ENCODE measurements around the gene TNRC6C.

The TNRC6C gene

GRCh38 chr17:78125138-78125913, 166.8 kb downstream of the TNRC6C start:
- no peak for DNase-seq (ENCODE audit: low read depth in 3 of 3)

- no peak for DNase-seq (ENCODE audit: low read depth in 3 of 3)
Observed at GRCh38 chr17:78125976-78126894, 167.7 kb downstream of the TNRC6C start.

GRCh38 chr17:78126895-78127238, 168.4 kb downstream of the TNRC6C start:
- DNase-seq (ENCODE audit: low read depth in 3 of 3), result no peak

- no peak for DNase-seq (ENCODE audit: low read depth in 3 of 3)
Observed at GRCh38 chr17:78127239-78127887, 168.9 kb downstream of the TNRC6C start.

GRCh38 chr17:78127888-78128550, 169.5 kb downstream of the TNRC6C start:
- DNase-seq (ENCODE audit: low read depth in 3 of 3), result no peak

GRCh38 chr17:78128551-78129350, 170.2 kb downstream of the TNRC6C start, which contains the start of gene TMC6:
Gene TMC6, minus strand, starts transcription at chr17:78128755. Its CDS starts 1,923 bp downstream, at chr17:78126832.
- DNase-seq (ENCODE audit: low read depth in 3 of 3), result no peak

GRCh38 chr17:78129351-78130089, 171.0 kb downstream of the TNRC6C start:
- DNase-seq (ENCODE audit: low read depth in 3 of 3), result no peak

GRCh38 chr17:78130090-78130436, 171.6 kb downstream of the TNRC6C start:
- DNase-seq (ENCODE audit: low read depth in 3 of 3), result no peak

GRCh38 chr17:78130437-78131101, 172.1 kb downstream of the TNRC6C start, which contains the start of gene TMC8:
Gene TMC8, plus strand, starts transcription at chr17:78130771. Its CDS starts 818 bp downstream, at chr17:78131589.
- peak in 1 of 3 donors; percentile 62 for DNase-seq (ENCODE audit: low read depth in 3 of 3)

- DNase-seq (ENCODE audit: low read depth in 3 of 3), result no peak
Observed at GRCh38 chr17:78131172-78132083, 172.9 kb downstream of the TNRC6C start.

- DNase-seq (ENCODE audit: low read depth in 3 of 3), result no peak
Observed at GRCh38 chr17:78132084-78132676, 173.7 kb downstream of the TNRC6C start.

GRCh38 chr17:78132767-78133178, 174.3 kb downstream of the TNRC6C start:
- DNase-seq (ENCODE audit: low read depth in 3 of 3), result no peak

GRCh38 chr17:78133179-78133951, 174.9 kb downstream of the TNRC6C start:
- DNase-seq (ENCODE audit: low read depth in 3 of 3), result no peak

- DNase-seq (ENCODE audit: low read depth in 3 of 3), result peak in 2 of 3 donors; percentile 53 to 67
Observed at GRCh38 chr17:78133971-78134898, 175.7 kb downstream of the TNRC6C start.

- DNase-seq (ENCODE audit: low read depth in 3 of 3), result no peak
Observed at GRCh38 chr17:78134899-78135385, 176.4 kb downstream of the TNRC6C start.
